ENCODE data around the gene BAG1. TPM values are rescaled to one million over a fixed set of nuclear protein-coding genes. Genes with fewer than 3 reads are reported as not detected.
A peak's percentile ranks its signal among the peaks of the same experiment; 100 is the strongest.

Gene BAG1
- total and polyA plus RNA-seq, 2 of the 13 experiments (the other 11 are each of a cell fraction or from before 2014, with no cell fraction given) = 23.1 to 59.5 TPM

DNA sequence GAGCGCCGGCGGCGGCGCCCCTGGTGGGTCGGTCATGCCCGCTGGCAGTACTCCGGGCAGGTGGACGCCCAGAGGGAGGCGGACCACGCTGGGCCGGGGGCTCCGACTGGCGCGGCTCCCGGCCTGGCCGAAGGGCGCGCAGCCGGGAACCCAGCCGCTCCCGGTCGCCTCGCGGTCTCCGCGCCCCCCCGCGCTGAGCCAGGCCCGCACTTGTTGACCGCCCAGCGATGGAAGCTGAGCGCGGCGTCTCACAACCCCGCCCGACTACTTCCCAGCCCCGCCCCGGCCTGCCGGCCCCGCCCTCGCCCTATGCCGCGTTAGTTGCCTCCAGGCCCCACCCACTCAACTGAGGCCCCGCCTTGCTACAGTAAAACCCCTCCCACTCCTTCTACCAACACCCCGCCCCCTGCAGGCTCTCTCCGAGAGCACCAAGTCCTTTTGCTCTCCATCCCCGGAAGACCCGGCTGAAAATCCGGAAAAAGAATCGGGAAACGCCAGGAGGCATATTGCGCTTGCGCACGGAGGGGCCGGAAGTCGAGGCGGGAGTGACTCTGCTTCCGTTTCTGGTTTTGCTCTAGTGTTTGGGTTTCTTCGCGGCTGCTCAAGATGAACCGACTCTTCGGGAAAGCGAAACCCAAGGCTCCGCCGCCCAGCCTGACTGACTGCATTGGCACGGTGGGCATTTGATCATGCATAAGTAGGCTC lies at the start of gene BAG1, which contains the start of gene CHMP5 (continued):
- TF ChIP-seq TRIM24 (CRISPR knock-in tag; IDR thresholded peaks at IDR 0.05) (no peak), PHB2 (IDR thresholded peaks at IDR 0.05; ENCODE audit: partially characterized antibody) (no peak), RFX1 (IDR thresholded peaks at IDR 0.05) (no peak), ZNF510 (CRISPR knock-in tag; IDR thresholded peaks at IDR 0.05; ENCODE audit: low read depth) (no peak; the same call in 1 of the 2 replicates), ZKSCAN5 (CRISPR knock-in tag; IDR thresholded peaks at IDR 0.05) (no peak), ZSCAN25 (CRISPR knock-in tag; IDR thresholded peaks at IDR 0.05) (no peak), MBD4 (IDR thresholded peaks at IDR 0.05; ENCODE audit: borderline replicate concordance, low read length) (no peak), NFYB (CRISPR knock-in tag; IDR thresholded peaks at IDR 0.05) (no peak; the same call in 1 of the 2 replicates), SOX6 (IDR thresholded peaks at IDR 0.05) (no peak), SOX6 (CRISPR knock-in tag; IDR thresholded peaks at IDR 0.05) (no peak), BHLHE40 (IDR thresholded peaks at IDR 0.05; ENCODE audit: low read length) (no peak), ZNF614 (CRISPR knock-in tag; IDR thresholded peaks at IDR 0.05; ENCODE audit: borderline replicate concordance) (no peak; the same call in 1 of the 2 replicates), ZNF333 (CRISPR knock-in tag; IDR thresholded peaks at IDR 0.05; ENCODE audit: borderline replicate concordance) (no peak), IKZF1 (IDR thresholded peaks at IDR 0.05) (no peak), HNRNPL (IDR thresholded peaks at IDR 0.05; ENCODE audit: low read depth, low read length) (no peak), ZNF598 (CRISPR knock-in tag; IDR thresholded peaks at IDR 0.05; ENCODE audit: borderline replicate concordance) (no peak), ZNF44 (CRISPR knock-in tag; IDR thresholded peaks at IDR 0.05) (no peak), ZNF883 (CRISPR knock-in tag; IDR thresholded peaks at IDR 0.05; ENCODE audit: not compliant biosample characterization) (no peak), ZNF432 (CRISPR knock-in tag; IDR thresholded peaks at IDR 0.05; ENCODE audit: borderline replicate concordance) (no peak), GLMP (CRISPR knock-in tag; IDR thresholded peaks at IDR 0.05; ENCODE audit: borderline replicate concordance) (no peak), BRCA1 (CRISPR knock-in tag; IDR thresholded peaks at IDR 0.05) (0 out of 2 replicates have a peak, but pooled peaks have one; percentile 21), MAZ (IDR thresholded peaks at IDR 0.05; ENCODE audit: borderline replicate concordance, low read depth, low read length) (no peak), MAZ (CRISPR knock-in tag; IDR thresholded peaks at IDR 0.05; ENCODE audit: low read depth) (peak; percentile 50; the same call in 1 of the 2 replicates), XRCC5 (optimal IDR thresholded peaks at IDR 0.05; ENCODE audit: low read length) (no peak), IKZF4 (CRISPR knock-in tag; IDR thresholded peaks at IDR 0.05; ENCODE audit: borderline replicate concordance, low read depth, not compliant biosample characterization) (no peak), ZNF205 (CRISPR knock-in tag; IDR thresholded peaks at IDR 0.05) (no peak), MED8 (CRISPR knock-in tag; IDR thresholded peaks at IDR 0.05; ENCODE audit: insufficient replicate concordance) (no peak)
- TF ChIP-seq, protein P1, sequence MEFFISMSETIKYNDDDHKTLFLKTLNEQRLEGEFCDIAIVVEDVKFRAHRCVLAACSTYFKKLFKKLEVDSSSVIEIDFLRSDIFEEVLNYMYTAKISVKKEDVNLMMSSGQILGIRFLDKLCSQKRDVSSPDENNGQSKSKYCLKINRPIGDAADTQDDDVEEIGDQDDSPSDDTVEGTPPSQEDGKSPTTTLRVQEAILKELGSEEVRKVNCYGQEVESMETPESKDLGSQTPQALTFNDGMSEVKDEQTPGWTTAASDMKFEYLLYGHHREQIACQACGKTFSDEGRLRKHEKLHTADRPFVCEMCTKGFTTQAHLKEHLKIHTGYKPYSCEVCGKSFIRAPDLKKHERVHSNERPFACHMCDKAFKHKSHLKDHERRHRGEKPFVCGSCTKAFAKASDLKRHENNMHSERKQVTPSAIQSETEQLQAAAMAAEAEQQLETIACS (CRISPR knock-in tag; IDR thresholded peaks at IDR 0.05) = 0 out of 2 replicates have a peak, but pooled peaks have one; percentile 21
- TF ChIP-seq, protein P2, sequence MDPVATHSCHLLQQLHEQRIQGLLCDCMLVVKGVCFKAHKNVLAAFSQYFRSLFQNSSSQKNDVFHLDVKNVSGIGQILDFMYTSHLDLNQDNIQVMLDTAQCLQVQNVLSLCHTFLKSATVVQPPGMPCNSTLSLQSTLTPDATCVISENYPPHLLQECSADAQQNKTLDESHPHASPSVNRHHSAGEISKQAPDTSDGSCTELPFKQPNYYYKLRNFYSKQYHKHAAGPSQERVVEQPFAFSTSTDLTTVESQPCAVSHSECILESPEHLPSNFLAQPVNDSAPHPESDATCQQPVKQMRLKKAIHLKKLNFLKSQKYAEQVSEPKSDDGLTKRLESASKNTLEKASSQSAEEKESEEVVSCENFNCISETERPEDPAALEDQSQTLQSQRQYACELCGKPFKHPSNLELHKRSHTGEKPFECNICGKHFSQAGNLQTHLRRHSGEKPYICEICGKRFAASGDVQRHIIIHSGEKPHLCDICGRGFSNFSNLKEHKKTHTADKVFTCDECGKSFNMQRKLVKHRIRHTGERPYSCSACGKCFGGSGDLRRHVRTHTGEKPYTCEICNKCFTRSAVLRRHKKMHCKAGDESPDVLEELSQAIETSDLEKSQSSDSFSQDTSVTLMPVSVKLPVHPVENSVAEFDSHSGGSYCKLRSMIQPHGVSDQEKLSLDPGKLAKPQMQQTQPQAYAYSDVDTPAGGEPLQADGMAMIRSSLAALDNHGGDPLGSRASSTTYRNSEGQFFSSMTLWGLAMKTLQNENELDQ (CRISPR knock-in tag; IDR thresholded peaks at IDR 0.05; ENCODE audit: borderline replicate concordance) = no peak

Measured in HepG2 (cell line).